ENCODE measurements around the gene SORT1. TPM values are rescaled to one million over a fixed set of nuclear protein-coding genes. Genes with fewer than 3 reads are reported as not detected.

Gene SORT1
- total and polyA plus RNA-seq, 4 donors = 47.3 to 310 (median 96.9) TPM

Other genes starting within 250 kb of the SORT1 start
- gene SARS1, start 184.0 kb downstream of the SORT1 start, total RNA-seq = 100 to 1,000 TPM; 116 to 117 TPM
- 100 to 1,000 TPM; 109 to 159 TPM for gene SARS1, start 184.0 kb downstream of the SORT1 start, polyA plus RNA-seq
- 1 to 10 TPM; 1.6 to 4.2 TPM for gene CELSR2, start 148.4 kb downstream of the SORT1 start, total RNA-seq
- 1 to 10 TPM in 1 of 2 donors, under 1 TPM in 1; 0.38 to 2.1 TPM for gene CELSR2, start 148.4 kb downstream of the SORT1 start, polyA plus RNA-seq
- gene PSRC1, start 114.8 kb downstream of the SORT1 start, total RNA-seq = 1 to 10 TPM; 2.2 to 4.2 TPM
- 1 to 10 TPM; 1.3 to 7.8 TPM for gene PSRC1, start 114.8 kb downstream of the SORT1 start, polyA plus RNA-seq
- not detected for gene MYBPHL, start 90.9 kb downstream of the SORT1 start, total RNA-seq
- not detected for gene MYBPHL, start 90.9 kb downstream of the SORT1 start, polyA plus RNA-seq
- gene PSMA5, start 28.5 kb upstream of the SORT1 start, total RNA-seq = 10 to 100 TPM; 37.4 to 49.9 TPM
- 10 to 100 TPM; 39.1 to 57.1 TPM for gene PSMA5, start 28.5 kb upstream of the SORT1 start, polyA plus RNA-seq
- gene SYPL2, start 68.6 kb upstream of the SORT1 start, total RNA-seq = 1 to 10 TPM; 5.9 to 6.2 TPM
- gene SYPL2, start 68.6 kb upstream of the SORT1 start, polyA plus RNA-seq = 1 to 10 TPM; 1.4 to 2.8 TPM
- gene ATXN7L2, start 86.0 kb upstream of the SORT1 start, total RNA-seq = 1 to 10 TPM; 3.8 to 4.2 TPM
- 10 to 100 TPM in 1 of 2 donors, under 1 TPM in 1; 0.63 to 12.5 TPM for gene ATXN7L2, start 86.0 kb upstream of the SORT1 start, polyA plus RNA-seq
- 10 to 100 TPM; 10.6 TPM for gene CYB561D1, start 96.2 kb upstream of the SORT1 start, total RNA-seq
- 1 to 10 TPM; 5.4 to 5.7 TPM for gene CYB561D1, start 96.2 kb upstream of the SORT1 start, polyA plus RNA-seq
- 1 to 10 TPM; 3.8 to 7.7 TPM for gene AMIGO1, start 111.8 kb upstream of the SORT1 start, total RNA-seq
- 1 to 10 TPM; 3.1 to 4.5 TPM for gene AMIGO1, start 111.8 kb upstream of the SORT1 start, polyA plus RNA-seq
- not detected for gene GPR61, start 142.0 kb upstream of the SORT1 start, total RNA-seq
- gene GPR61, start 142.0 kb upstream of the SORT1 start, polyA plus RNA-seq = not detected
- gene GNAI3, start 150.7 kb upstream of the SORT1 start, total RNA-seq = 1 to 10 TPM; 7.0 to 8.2 TPM
- gene GNAI3, start 150.7 kb upstream of the SORT1 start, polyA plus RNA-seq = 1 to 10 TPM; 3.0 to 3.3 TPM
- gene GNAT2, start 221.7 kb upstream of the SORT1 start, total RNA-seq = not detected
- not detected for gene GNAT2, start 221.7 kb upstream of the SORT1 start, polyA plus RNA-seq
- gene AMPD2, start 221.9 kb upstream of the SORT1 start, total RNA-seq = 10 to 100 TPM; 59.7 to 77.1 TPM
- gene AMPD2, start 221.9 kb upstream of the SORT1 start, polyA plus RNA-seq = 10 to 100 TPM; 19.8 to 85.9 TPM

Measured in aorta (tissue), 4 donors.